GM19463 (cell line): ENCODE measurements around the gene DAG1.

Experiments used
- ATAC-seq: cut with Tn5 transposase; IDR thresholded peaks from one replicate; pipeline ENCODE4 v1.9.1; 2021; ENCODE audit warnings: mild to moderate bottlenecking, moderate library complexity; ENCODE audit not compliant: unreplicated experiment

The DAG1 gene

DNA sequence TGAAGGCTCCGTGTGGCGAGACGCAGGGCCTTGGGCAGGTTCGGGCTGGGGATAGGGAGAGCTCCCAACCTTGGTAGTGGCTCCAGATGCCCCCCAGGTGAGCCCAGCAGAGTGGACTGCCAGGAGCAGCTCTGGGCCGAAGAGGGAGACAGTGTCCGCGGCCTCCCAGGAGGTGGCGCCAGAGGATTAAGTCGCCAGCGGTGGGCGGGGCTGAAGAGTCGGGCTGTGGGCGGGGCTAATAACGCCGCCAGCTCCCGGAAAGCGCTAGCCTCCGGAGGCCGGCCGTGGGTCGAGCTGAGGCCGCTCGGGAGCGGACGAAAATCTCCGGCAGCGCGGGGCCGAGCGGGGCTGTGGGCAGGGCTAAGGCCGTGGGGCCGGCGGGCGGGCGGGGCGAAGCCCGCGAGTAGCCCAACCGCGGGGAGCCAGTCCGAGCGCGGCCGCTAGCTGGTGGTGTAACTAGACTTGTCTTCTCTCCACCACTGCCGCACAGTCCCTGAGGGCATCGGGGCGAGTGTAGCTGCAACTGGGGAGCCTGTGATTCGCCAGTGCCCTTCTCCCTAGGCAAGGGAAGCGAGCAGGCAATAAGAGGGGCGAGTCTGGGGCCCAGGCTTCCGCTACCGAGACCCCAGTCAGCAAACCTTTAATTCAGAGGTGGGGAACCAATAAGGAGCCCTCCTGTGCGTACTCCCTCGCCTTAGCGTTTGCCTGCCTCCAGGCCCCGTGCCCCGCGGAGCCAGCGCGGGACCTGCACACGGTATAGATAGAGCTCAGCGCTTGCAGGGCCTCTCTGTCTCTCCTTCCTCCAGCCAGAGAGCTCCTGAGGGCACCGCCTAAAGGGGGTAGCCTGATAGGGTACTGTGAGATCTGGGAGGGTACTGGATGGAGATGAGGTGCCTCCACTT, 69.8 kb downstream of the DAG1 start:
- ATAC-seq = peak; percentile 95

DNA sequence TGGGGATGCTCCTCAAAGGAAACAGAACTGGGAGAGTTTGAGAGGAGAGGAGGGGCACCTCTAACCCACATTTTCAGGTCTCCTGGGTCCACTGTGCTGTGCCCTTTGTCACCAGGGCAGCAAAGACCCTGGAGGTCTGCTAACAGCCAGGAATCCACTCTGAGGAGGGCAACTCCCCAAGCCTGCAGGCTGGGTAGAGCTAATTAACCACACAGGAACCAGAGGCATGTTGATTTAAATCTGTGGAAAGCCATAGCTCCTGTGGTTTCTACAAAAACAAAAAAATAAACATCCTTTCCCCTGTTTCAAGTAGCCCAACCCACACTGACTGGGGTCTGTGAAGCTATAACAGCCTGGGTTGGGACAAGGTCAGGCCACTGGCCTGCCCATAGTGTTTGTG, 82.0 kb downstream of the DAG1 start:
- ATAC-seq = no peak

GRCh38 chr3:49553324-49553691, 83.2 kb downstream of the DAG1 start:
- ATAC-seq = no peak

- peak; percentile 82 for ATAC-seq
These were observed 83.9 kb downstream of the DAG1 start, which contains the start of gene BSN for GRCh38 chr3:49553692-49554632. Gene BSN (plus strand): TSS chr3:49554477. CDS start chr3:49554603, 126 bp downstream.

DNA sequence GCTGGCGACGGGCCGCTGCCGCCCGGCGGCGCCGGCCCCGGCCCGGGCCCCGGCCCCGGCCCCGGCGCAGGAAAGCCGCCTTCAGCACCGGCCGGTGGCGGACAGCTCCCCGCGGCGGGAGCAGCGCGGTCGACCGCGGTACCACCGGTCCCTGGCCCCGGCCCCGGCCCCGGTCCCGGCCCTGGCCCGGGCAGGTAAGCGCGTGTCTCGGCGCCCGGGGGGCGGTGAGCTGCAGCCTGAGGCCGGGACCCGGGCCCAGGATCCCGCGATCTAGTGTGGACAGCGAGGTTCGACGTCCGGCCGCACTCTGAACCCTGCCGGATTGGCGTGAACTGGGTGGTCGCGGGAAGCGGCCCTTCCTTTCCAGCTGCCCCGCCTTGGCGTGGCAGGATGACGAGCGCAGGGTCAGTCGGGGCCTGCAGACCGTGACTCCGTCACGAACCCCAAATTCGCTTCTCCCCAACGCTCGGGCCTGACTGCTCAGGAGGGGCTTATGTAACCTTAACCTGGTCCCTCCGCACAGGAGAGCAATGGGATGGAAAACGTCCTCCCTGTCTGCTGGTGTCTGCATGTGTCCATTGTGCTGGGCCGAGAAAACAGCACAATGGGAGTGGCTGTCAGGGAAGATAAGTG, 84.7 kb downstream of the DAG1 start:
- ATAC-seq = peak; percentile 74

DNA sequence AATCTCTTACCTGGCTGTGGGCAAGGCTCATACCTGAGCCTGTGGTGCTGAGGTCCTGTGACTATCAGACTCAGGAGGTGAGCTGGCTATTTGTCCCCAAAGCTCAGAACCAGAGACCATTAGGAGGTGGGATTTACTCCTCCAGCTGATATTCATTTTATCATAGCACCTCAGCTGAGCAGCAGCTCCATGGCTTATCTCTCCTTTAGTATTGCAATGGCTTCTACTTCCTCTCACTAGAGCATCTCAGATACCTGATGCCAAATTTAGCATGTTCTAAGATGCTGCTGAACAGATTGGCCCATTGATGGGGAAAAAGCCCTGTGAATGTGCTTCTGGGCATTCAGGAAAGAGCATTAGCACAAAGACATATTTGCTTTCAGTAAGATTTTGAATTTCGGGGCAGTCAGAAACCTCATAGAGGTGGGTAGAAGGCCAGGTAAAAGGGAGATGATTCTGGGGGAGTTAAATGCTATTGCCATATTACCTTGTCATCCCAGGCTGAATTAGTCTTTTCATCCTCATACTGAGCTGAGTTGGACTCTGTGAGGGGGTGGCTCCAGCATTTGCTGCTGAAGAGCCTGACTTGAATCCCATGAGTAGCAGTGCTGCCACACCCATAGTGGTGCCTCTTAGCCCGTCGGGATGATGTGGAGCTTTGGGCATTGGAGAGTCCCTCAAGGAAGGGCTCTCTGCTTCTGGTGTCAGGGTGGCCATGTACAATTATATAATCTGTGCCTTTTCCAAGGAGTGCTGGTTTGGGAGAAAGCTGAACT, 86.6 kb downstream of the DAG1 start:
- ATAC-seq = no peak

DNA sequence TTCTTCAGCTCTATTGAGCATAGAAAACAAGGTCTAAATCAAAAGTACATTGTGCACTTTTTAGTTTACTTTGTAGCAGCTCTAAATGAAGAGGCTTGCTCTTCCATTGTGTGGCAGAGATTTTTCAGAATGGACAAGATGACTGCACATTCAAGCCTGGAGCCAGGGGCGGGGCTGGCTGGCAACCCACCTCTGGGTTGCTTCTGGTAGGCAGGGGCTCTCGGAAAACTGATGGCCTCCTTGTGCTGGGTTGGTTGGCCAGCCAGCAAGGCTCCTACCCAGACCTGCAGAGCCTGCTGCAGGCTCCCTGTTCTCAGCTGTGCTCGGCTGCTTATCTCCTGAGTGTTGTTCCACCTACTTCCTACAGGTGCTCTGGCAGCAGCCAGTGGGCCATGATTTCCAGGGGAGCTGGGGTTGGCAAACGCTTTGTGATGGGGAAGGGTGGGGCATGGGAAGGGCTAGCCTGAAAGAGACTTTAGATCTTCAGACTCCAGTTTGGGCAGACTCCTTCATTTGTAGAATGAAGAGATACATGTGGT, 93.0 kb downstream of the DAG1 start:
- ATAC-seq = no peak

DNA sequence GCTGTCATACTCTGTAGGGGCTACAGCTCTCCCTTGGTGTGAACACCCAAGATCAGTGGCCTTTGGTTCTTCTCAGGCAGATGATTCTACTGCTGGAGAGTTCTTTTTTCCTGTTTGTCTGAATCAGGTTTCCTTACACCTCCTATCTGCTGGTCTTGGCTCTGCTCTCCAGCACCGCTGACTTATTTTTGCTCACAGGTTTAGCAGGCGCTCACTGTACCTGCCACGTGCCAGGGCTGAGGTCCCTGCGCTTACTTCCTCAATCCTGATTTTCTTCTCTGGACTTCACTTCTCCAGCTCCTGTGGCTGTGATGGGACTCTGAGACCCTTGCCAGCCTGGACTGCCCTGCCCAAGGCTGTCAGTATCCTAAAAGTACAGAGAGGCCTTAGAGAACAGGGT, 93.7 kb downstream of the DAG1 start:
- ATAC-seq = no peak

- no peak for ATAC-seq
These were observed 96.2 kb downstream of the DAG1 start for GRCh38 chr3:49566312-49566711.

GRCh38 chr3:49567406-49567805, 97.3 kb downstream of the DAG1 start:
- no peak for ATAC-seq

DNA sequence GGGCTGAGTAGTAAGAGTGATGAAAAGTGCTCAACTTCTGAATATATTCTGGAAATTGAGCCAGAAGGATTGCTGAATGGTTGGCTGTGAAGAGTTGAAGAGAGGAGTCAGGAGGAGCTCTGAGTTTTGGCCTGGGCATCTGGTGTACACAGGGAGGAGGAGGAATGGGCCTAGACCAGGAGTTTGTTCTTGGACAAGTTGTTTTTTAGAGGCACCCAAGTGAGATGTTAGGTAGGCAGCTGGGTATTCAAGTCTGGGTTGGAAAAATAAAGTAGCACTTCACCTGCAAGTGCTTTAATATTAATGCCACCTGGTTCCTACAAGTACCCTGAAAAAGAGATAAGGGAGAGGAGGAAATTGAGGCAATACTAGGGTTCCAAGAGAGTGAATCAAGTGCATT, 98.9 kb downstream of the DAG1 start:
- ATAC-seq = no peak

DNA sequence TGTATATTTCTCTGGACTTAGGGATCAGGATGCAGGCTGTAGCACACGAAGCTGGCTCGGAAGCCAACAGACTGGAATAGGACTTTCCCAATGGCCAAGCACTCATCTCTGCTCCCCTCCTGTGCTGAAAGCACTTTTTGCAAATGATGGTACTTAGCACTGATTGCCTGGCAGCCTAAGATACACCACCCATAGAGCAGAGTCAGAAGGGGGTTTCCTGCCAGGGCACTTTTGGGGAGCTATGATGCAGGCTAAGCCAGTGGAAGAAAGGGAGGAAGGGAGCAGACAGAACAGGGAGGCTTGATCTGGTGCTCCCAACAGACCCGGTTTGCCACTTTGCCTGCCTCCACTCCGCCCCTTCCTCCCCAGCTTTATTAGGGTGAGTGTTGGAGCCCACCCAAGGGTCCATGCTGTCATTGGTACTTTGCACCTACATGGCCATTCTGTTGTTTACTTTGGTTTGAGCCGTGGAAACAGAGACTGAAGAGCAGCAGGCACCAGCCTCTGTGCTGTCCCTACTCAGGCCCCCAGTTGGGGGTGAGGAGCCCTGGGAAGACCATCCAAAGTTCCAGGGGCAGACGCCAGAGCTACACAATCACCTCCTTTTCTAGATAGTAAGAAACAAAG, 100.1 kb downstream of the DAG1 start:
- ATAC-seq = no peak

- ATAC-seq = no peak
These were observed 112.1 kb downstream of the DAG1 start for GRCh38 chr3:49582177-49582576.
